Pancreas (tissue), 10 donors: Measurements from ENCODE around the gene MIDN. TPM values are rescaled to one million over a fixed set of nuclear protein-coding genes. Genes with fewer than 3 reads are reported as not detected.

Source experiments
- ATAC-seq, 4 donors: fragments of 200-7000 bp; cut with Tn5 transposase; one replicate each; pipeline versions ENCODE4 v1.8.0 to v1.9.1; 2020; ENCODE audit warnings: mild to moderate bottlenecking in 4 of 4, moderate library complexity in 4 of 4
- DNase-seq, 6 donors: peaks; one replicate each; pipeline ENCODE4 v3.0.0-alpha.2; 2020
- FAIRE-seq: peaks from 2 replicates; lab custom pipeline; 2012; peaks lifted over from hg19 to GRCh38; lab: Jason Lieb, UNC
- H3K27ac ChIP-seq, 4 donors: fragments of 200-600 bp; sonication (generic); 1 replicate in 3 of 4; 2 replicates in 1 of 4; pipeline versions ENCODE4 v1.5.0 to v1.8.0; 2020
- H3K27me3 ChIP-seq, 4 donors: fragments of 200-600 bp; one replicate each; pipeline ENCODE4 v1.8.0; 2021
- H3K36me3 ChIP-seq, 3 donors: fragments of 200-600 bp; sonication (generic) in 1 of 3; one replicate each; pipeline versions ENCODE4 v1.5.0 to v1.8.0; 2020 to 2021
- H3K4me1 ChIP-seq, 3 donors: fragments of 200-600 bp; one replicate each; pipeline ENCODE4 v1.8.0; 2021
- H3K4me3 ChIP-seq, 4 donors: fragments of 200-600 bp; sonication (generic) in 2 of 4; one replicate each; pipeline versions ENCODE4 v1.5.0 to v1.8.0; 2020 to 2021
- H3K9me3 ChIP-seq, 4 donors: fragments of 200-600 bp; one replicate each; pipeline ENCODE4 v1.8.0; 2021
- WGBS, 2 donors: extraction: QIAGEN DNeasy Blood & Tissue Kit; methylation state at CpG; one replicate each; pipeline ENCODE4 v1.1.7; 2013; 5-methylcytosine and 5-hydroxymethylcytosine counted together
- intact Hi-C, 3 donors: fragments of 100-400 bp; cut with DNase I; formaldehyde crosslinking; loops; one replicate each; pipeline versions ENCODE4 v1.11.1 to v1.14.2; 2022
- polyA plus RNA-seq, 2 donors: library from polyadenylated mRNA; stranded (reverse); fragments of 200-250 nt; gene quantifications; one replicate each; pipeline ENCODE4 v1.2.3, GENCODE V29; 2013
- total RNA-seq, 6 donors: library from RNA; stranded (reverse); fragmentation: NEBNext Ultra II Directional in 4 of 6; extraction: Animal tissue kit (Norgen Biotek cat#: 25700) in 4 of 6; gene quantifications; one replicate each; pipeline versions ENCODE4 v1.2.1 to v1.2.4, GENCODE V29; 2021 to 2023
- TF ChIP-seq, protein P1 (sequence below), 4 donors: fragments of 200-600 bp; sonication (generic) in 3 of 4; IDR thresholded peaks; one replicate each; pipeline versions ENCODE4 v1.5.0 to v1.8.0; 2021; ENCODE audit warnings: antibody characterized with exemption in 4 of 4
- donor health status: healthy with polysubstance abuse.
- donor health status: DM: no; HTN: no; CAD: no; lungs with moderate emphysema.
- donor health status: DM: no; HTN: no; CAD: no.
- donor health status: control.
- donor health status: control.
- donor health status: Bipolar disorder and iron deficiency.
- donor health status: DM: yes; HTN: yes; CAD: no.
- donor health status: DM: no; HTN: no; CAD: no.
- donor health status: DM: no; HTN: no; CAD: no.
- donor health status: DM: yes; HTN: yes; CAD: no.

Gene MIDN
- total and polyA plus RNA-seq, 8 donors: 32.1 to 78.0 (median 44.4) TPM

DNA sequence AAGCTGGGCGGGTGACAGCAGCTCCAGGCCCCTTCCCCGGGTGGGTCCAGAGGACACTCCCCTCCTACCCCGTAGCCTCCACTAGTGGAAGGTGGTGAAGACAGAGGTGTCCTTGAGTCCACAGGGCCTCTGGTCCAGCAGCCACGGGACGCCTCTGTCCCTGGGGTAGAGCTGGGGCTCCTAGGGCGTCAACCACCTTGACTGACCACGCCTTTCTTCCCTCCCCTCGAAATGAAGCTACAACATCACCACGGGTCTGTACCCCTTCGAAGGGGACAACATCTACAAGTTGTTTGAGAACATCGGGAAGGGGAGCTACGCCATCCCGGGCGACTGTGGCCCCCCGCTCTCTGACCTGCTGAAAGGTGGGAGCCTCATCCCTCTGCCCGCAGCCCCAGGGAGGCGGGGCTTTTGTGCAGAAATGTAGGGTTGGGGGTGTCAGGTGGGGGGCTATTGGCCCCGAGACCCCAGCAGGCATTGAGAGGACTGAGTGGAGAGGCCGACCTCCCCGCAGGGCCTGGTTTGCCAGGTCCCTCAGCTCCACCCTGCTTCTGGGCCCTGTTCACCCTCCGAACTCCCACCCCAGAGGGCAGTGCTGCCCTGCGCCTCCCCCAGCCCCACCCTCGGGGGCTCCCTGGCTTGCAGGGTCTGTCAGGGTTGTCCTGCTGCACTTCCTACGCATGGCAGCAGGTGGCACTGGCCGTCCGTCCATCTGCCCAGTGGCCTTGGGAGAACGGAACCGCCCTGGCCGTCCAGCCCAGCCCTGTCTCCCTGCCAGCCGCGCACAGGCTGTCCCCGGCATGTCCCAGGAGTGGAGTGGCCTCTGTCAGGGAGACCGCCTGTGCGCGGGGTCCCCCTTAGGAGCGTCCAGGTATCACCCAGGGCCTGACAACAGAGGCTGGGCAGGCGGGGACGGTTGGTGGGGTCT, 27.1 kb upstream of the MIDN start:
- FAIRE-seq (no peak), ATAC-seq (peak; percentile 76 to 89 (median 84)), DNase-seq (peak in 5 of 6 donors; percentile 71 to 94 (median 86))
- Histone ChIP-seq H3K27me3 (no peaks in the 10 kb centered on the region), H3K4me1 (peaks cover 0 to 5% (median 4%) of the 10 kb centered on the region in 3 donors), H3K36me3 (peaks cover 0 to 20% (median 8%) of the 10 kb centered on the region in 3 donors), H3K9me3 (no peaks in the 10 kb centered on the region), H3K4me3 (no peak overlapping the region), H3K27ac (no peak overlapping the region)
- 53 to 56% methylated on average over 38 of the region's 38 CpGs for WGBS, 2 donors
- TF ChIP-seq, protein P1, sequence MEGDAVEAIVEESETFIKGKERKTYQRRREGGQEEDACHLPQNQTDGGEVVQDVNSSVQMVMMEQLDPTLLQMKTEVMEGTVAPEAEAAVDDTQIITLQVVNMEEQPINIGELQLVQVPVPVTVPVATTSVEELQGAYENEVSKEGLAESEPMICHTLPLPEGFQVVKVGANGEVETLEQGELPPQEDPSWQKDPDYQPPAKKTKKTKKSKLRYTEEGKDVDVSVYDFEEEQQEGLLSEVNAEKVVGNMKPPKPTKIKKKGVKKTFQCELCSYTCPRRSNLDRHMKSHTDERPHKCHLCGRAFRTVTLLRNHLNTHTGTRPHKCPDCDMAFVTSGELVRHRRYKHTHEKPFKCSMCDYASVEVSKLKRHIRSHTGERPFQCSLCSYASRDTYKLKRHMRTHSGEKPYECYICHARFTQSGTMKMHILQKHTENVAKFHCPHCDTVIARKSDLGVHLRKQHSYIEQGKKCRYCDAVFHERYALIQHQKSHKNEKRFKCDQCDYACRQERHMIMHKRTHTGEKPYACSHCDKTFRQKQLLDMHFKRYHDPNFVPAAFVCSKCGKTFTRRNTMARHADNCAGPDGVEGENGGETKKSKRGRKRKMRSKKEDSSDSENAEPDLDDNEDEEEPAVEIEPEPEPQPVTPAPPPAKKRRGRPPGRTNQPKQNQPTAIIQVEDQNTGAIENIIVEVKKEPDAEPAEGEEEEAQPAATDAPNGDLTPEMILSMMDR (IDR thresholded peaks at IDR 0.05): peak; percentile 55 to 78 (median 71)
- intact Hi-C loops: no loop called here

- Histone ChIP-seq H3K27ac (no peak overlapping the region), H3K9me3 (no peaks in the 10 kb centered on the region), H3K4me1 (peaks cover 0 to 5% (median 4%) of the 10 kb centered on the region in 3 donors), H3K36me3 (peaks cover 5 to 20% (median 8%) of the 10 kb centered on the region in 3 donors), H3K27me3 (no peaks in the 10 kb centered on the region), H3K4me3 (no peak overlapping the region)
- ATAC-seq: no peak
- TF ChIP-seq, protein P1 (IDR thresholded peaks at IDR 0.05): no peak
- DNase-seq: peak in 2 of 6 donors; percentile 47 to 82
- WGBS, 2 donors: 77 to 84% methylated on average over 18 to 22 of the region's 22 CpGs
- FAIRE-seq: no peak
- intact Hi-C loops: no loop called here
These were observed 26.5 kb upstream of the MIDN start for GRCh38 chr19:1221904-1222255.

- TF ChIP-seq, protein P1 (IDR thresholded peaks at IDR 0.05): no peak
- ATAC-seq (no peak), FAIRE-seq (no peak), DNase-seq (peak in 2 of 6 donors; percentile 33 to 73)
- Histone ChIP-seq H3K4me3 (no peak overlapping the region), H3K27ac (no peak overlapping the region), H3K9me3 (no peaks in the 10 kb centered on the region), H3K36me3 (peaks cover 5 to 21% (median 8%) of the 10 kb centered on the region in 3 donors), H3K27me3 (no peaks in the 10 kb centered on the region), H3K4me1 (peaks cover 0 to 5% (median 4%) of the 10 kb centered on the region in 3 donors)
- intact Hi-C loops: no loop called here
- WGBS, 2 donors: 86 to 90% methylated on average over 11 to 14 of the region's 14 CpGs
These were observed 26.0 kb upstream of the MIDN start for GRCh38 chr19:1222394-1222793.

- Histone ChIP-seq H3K4me1 (peaks cover 0 to 5% (median 4%) of the 10 kb centered on the region in 3 donors), H3K9me3 (no peaks in the 10 kb centered on the region), H3K4me3 (no peak overlapping the region), H3K36me3 (peaks cover 5 to 28% (median 8%) of the 10 kb centered on the region in 3 donors), H3K27me3 (no peaks in the 10 kb centered on the region), H3K27ac (no peak overlapping the region)
- TF ChIP-seq, protein P1 (IDR thresholded peaks at IDR 0.05): peak in 1 of 4 donors; percentile 6
- ATAC-seq (no peak), DNase-seq (peak in 2 of 6 donors; percentile 53 to 83), FAIRE-seq (no peak)
- 80 to 82% methylated on average over 47 to 48 of the region's 48 CpGs for WGBS, 2 donors
- intact Hi-C loops: no loop called here
These were observed 25.1 kb upstream of the MIDN start for GRCh38 chr19:1223018-1223855.
